Fibroblast of lung (primary cell): ENCODE data around the gene POLR2I.

Experiments used
- CTCF ChIP-seq, 2 donors: IDR thresholded peaks in 1 of 2; conservative IDR thresholded peaks in 1 of 2; 1 replicate in 1 of 2; 2 replicates in 1 of 2; pipeline ENCODE4 v1.5.1; 2011 to 2012; ENCODE audit warnings: low read length in 2 of 2, control low read depth in 1 of 2, inconsistent platforms in 1 of 2, low read depth in 1 of 2, mild to moderate bottlenecking in 1 of 2
- EZH2 ChIP-seq: IDR thresholded peaks from 2 replicates; pipeline ENCODE4 v1.5.1; 2012; ENCODE audit warnings: low read length, control low read depth, mild to moderate bottlenecking; ENCODE audit errors: missing control alignments

DNA sequence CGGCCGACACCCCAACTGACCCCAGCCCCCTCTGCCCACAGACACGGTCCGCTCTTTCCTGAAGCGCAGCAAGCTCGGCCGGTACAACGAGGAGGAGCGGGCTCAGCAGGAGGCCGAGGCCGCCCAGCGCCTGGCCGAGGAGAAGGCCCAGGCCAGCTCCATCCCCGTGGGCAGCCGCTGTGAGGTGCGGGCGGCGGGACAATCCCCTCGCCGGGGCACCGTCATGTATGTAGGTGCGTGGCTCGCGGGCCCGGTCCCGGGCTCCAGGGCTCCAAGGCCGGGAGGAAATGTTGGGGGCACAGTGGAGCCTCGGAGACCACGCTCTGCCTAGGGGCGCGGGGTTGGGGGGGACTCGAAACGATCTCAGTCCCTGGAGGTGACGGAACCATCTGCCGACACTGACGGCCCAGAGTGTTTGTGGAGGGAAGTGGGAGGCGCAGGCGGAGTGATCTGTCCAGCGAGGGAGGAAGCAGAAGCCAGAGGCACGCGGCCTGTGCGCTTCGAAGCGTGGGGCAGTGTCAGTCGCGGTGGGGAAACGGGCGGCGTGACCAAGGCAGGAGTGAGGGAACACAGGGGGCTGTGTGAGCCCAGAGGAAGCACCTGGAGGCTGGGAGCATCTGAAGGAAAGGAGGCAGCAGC, 6.9 kb upstream of the POLR2I start:
- TF ChIP-seq EZH2 (no peak), CTCF (conservative IDR thresholded peaks at IDR 0.05 in 1 of 2, IDR thresholded peaks at IDR 0.05 in 1 of 2; ENCODE audit: low read depth in 1 of 2, low read length in 2 of 2) (no peak)
